NCI-H526 treated with DMSO at 0.1 percent for 48 hours (cell line): Measurements from ENCODE around the gene RNLS.

ENCODE experiments used
- DNase-seq: peaks from one replicate; lab custom pipeline; 2025; lab: John Stamatoyannopoulos, UW

RNLS gene

GRCh38 chr10:88582806-88583583 lies at the start of gene RNLS:
TSS of gene RNLS (minus strand) at chr10:88583318.
- DNase-seq = no peak

GRCh38 chr10:88624840-88625239 lies 41.7 kb upstream of the RNLS start:
- no peak for DNase-seq

- DNase-seq = no peak
These were observed 40.7 kb upstream of the RNLS start for GRCh38 chr10:88623835-88624234.

GRCh38 chr10:88620441-88620840 lies 37.3 kb upstream of the RNLS start:
- no peak for DNase-seq

GRCh38 chr10:88618496-88618895 lies 35.4 kb upstream of the RNLS start:
- DNase-seq = no peak

- DNase-seq = no peak
These were observed 34.7 kb upstream of the RNLS start for GRCh38 chr10:88617772-88618300.

GRCh38 chr10:88616250-88616977 lies 33.3 kb upstream of the RNLS start:
- no peak for DNase-seq

- no peak for DNase-seq
These were observed 25.7 kb upstream of the RNLS start for GRCh38 chr10:88608780-88609179.

- DNase-seq = no peak
These were observed 25.1 kb upstream of the RNLS start for GRCh38 chr10:88608052-88608732.

GRCh38 chr10:88598055-88598454 lies 14.9 kb upstream of the RNLS start:
- DNase-seq = no peak

- no peak for DNase-seq
These were observed 11.4 kb upstream of the RNLS start for GRCh38 chr10:88594482-88594881.

- DNase-seq = no peak
These were observed 9.8 kb upstream of the RNLS start for GRCh38 chr10:88592906-88593305.

- no peak for DNase-seq
These were observed 9.3 kb upstream of the RNLS start for GRCh38 chr10:88592381-88592780.

- DNase-seq = no peak
These were observed 3.3 kb upstream of the RNLS start, which contains the start of gene LIPJ for GRCh38 chr10:88586462-88586861. TSS of gene LIPJ (plus strand) at chr10:88586762. CDS start at chr10:88590688, 3,926 bp downstream.

- no peak for DNase-seq
These were observed 453 bp upstream of the RNLS start for GRCh38 chr10:88583584-88583957.

- no peak for DNase-seq
These were observed 710 bp downstream of the RNLS start for GRCh38 chr10:88582411-88582805.

GRCh38 chr10:88565072-88565471 lies 18.0 kb downstream of the RNLS start:
- DNase-seq = no peak

- DNase-seq = no peak
These were observed 21.0 kb downstream of the RNLS start for GRCh38 chr10:88562152-88562551.

GRCh38 chr10:88557658-88558057 lies 25.5 kb downstream of the RNLS start:
- no peak for DNase-seq

- DNase-seq = no peak
These were observed 25.9 kb downstream of the RNLS start for GRCh38 chr10:88557256-88557655.

GRCh38 chr10:88555190-88555908 lies 27.8 kb downstream of the RNLS start:
- no peak for DNase-seq
